Ovary (tissue), 9 donors: Measurements from ENCODE around the gene MTAP. TPM values are rescaled to one million over a fixed set of nuclear protein-coding genes. Genes with fewer than 3 reads are reported as not detected.

Experiments used
- DNase-seq, 5 donors: peaks; one replicate each; pipeline ENCODE4 v3.0.0-alpha.2; 2019 to 2020
- H3K27ac ChIP-seq, 2 donors: fragments of 200-600 bp; one replicate each; pipeline versions ENCODE4 v1.5.1 to v1.8.0; 2019 to 2022
- H3K27me3 ChIP-seq: fragments of 200-600 bp; one replicate; pipeline ENCODE4 v1.8.0; 2022
- H3K36me3 ChIP-seq: fragments of 200-600 bp; sonication (generic); one replicate; pipeline ENCODE4 v1.5.1; 2019
- H3K4me1 ChIP-seq: one replicate; pipeline ENCODE4 v1.8.1; 2013; ENCODE audit warnings: mild to moderate bottlenecking, moderate library complexity; ENCODE audit not compliant: insufficient read depth
- H3K4me3 ChIP-seq: fragments of 200-600 bp; sonication (generic); one replicate; pipeline ENCODE4 v1.5.1; 2017
- H3K9me3 ChIP-seq, 2 donors: fragments of 200-600 bp in 1 of 2; sonication (generic) in 1 of 2; one replicate each; pipeline versions ENCODE4 v1.5.1 to v1.8.1; 2013 to 2019; ENCODE audit warnings: mild to moderate bottlenecking in 1 of 2, moderate library complexity in 1 of 2
- CTCF ChIP-seq, 3 donors: fragments of 450-650 bp in 2 of 3; fragments of 200-600 bp in 1 of 3; IDR thresholded peaks; one replicate each; pipeline versions ENCODE4 v1.5.1 to v1.8.0; 2016 to 2022; ENCODE audit warnings: antibody characterized with exemption in 3 of 3, mild to moderate bottlenecking in 1 of 3
- EP300 ChIP-seq: sonication (generic); formaldehyde crosslinking; IDR thresholded peaks from one replicate; pipeline ENCODE4 v1.6.1; 2017; ENCODE audit warnings: antibody characterized with exemption
- POLR2A ChIP-seq: fragments of 450-650 bp; IDR thresholded peaks from one replicate; pipeline ENCODE4 v1.6.1; 2017; ENCODE audit warnings: antibody characterized with exemption, mild to moderate bottlenecking, moderate library complexity
- WGBS, 3 donors: extraction: QIAGEN DNeasy Blood & Tissue Kit in 1 of 3; methylation state at CpG; one replicate each; pipeline versions ENCODE4 v1.1.5 to v1.1.7; 2013 to 2017; 5-methylcytosine and 5-hydroxymethylcytosine counted together
- intact Hi-C, 4 donors: fragments of 100-400 bp; cut with DNase I; formaldehyde crosslinking; loops; one replicate each; pipeline versions ENCODE4 v1.11.0 to v1.15.1; 2022 to 2023
- polyA plus RNA-seq, 2 donors: library from polyadenylated mRNA; stranded (reverse); fragments of 200-250 nt in 1 of 2; fragments of 350-450 nt in 1 of 2; fragmentation: Illumina TruSeq in 1 of 2; extraction: RNeasy Lipid Tissue Mini Kit (QIAGEN cat#74804) in 1 of 2; gene quantifications; one replicate each; pipeline ENCODE4 v1.2.3, GENCODE V29; 2013 to 2014
- total RNA-seq, 7 donors: library from RNA; depleted of rRNA in 2 of 7; stranded (reverse); fragments of >200 nt in 2 of 7; fragmentation: NEBNext Ultra II Directional in 3 of 7; extraction: Animal tissue kit (Norgen Biotek cat#: 25700) in 3 of 7; gene quantifications; one replicate each; pipeline versions ENCODE4 v1.1.0 to v1.2.4, GENCODE V29; 2016 to 2023
- donor health status: DM: no; HTN: no; CAD: no; lungs with moderate emphysema.
- donor health status: DM: no; HTN: no; CAD: no.
- donor health status: Bipolar disorder and iron deficiency.
- donor health status: DM: yes; HTN: yes; CAD: no.
- donor health status: DM: no; HTN: no; CAD: no.
- donor health status: DM: yes; HTN: yes; CAD: no.

MTAP gene
- total and polyA plus RNA-seq, 9 donors, result 12.2 to 43.3 (median 34.0) TPM

- no peak overlapping the region for H3K27ac ChIP-seq
- H3K36me3 ChIP-seq, result no peaks in the 10 kb centered on the region
- H3K4me1 ChIP-seq, result no peaks in the 10 kb centered on the region
- intact Hi-C loops, result no loop called here
- no peaks in the 10 kb centered on the region for H3K27me3 ChIP-seq
- TF ChIP-seq CTCF (IDR thresholded peaks at IDR 0.05) (no peak), EP300 (no peak), POLR2A (no peak)
- DNase-seq, result no peak
- H3K4me3 ChIP-seq, result no peak overlapping the region
- WGBS, 3 donors, result 2 to 3% (median 3%) methylated on average over 29 of the region's 29 CpGs
- H3K9me3 ChIP-seq, result peaks cover 0 to 12% of the 10 kb centered on the region in 2 donors
Measured at GRCh38 chr9:21964925-21965385, 162.5 kb downstream of the MTAP start.

GRCh38 chr9:21965401-21965951, 163.0 kb downstream of the MTAP start:
- Histone ChIP-seq H3K36me3 (no peaks in the 10 kb centered on the region), H3K9me3 (peaks cover 0 to 12% of the 10 kb centered on the region in 2 donors), H3K4me3 (no peak overlapping the region), H3K4me1 (no peaks in the 10 kb centered on the region), H3K27ac (no peak overlapping the region), H3K27me3 (no peaks in the 10 kb centered on the region)
- DNase-seq, result no peak
- WGBS, 3 donors, result 1 to 3% (median 3%) methylated on average over 30 of the region's 30 CpGs
- TF ChIP-seq EP300 (no peak), POLR2A (no peak), CTCF (IDR thresholded peaks at IDR 0.05) (no peak)
- intact Hi-C loops, result no loop called here

GRCh38 chr9:21966140-21966851, 163.9 kb downstream of the MTAP start:
- Histone ChIP-seq H3K9me3 (peaks cover 0 to 12% of the 10 kb centered on the region in 2 donors), H3K27ac (no peak overlapping the region), H3K4me3 (no peak overlapping the region), H3K36me3 (no peaks in the 10 kb centered on the region), H3K27me3 (no peaks in the 10 kb centered on the region), H3K4me1 (no peaks in the 10 kb centered on the region)
- intact Hi-C loops, result no loop called here
- DNase-seq, result no peak
- 20 to 21% (median 20%) methylated on average over 15 of the region's 15 CpGs for WGBS, 3 donors
- TF ChIP-seq CTCF (IDR thresholded peaks at IDR 0.05) (no peak), POLR2A (no peak)

GRCh38 chr9:21967169-21967568, 164.7 kb downstream of the MTAP start:
- H3K27me3 ChIP-seq, result no peaks in the 10 kb centered on the region
- peaks cover 0 to 12% of the 10 kb centered on the region in 2 donors for H3K9me3 ChIP-seq
- DNase-seq, result no peak
- WGBS, 3 donors, result 12 to 16% (median 15%) methylated on average over 19 of the region's 19 CpGs
- TF ChIP-seq CTCF (IDR thresholded peaks at IDR 0.05) (no peak), POLR2A (no peak), EP300 (no peak)
- no peak overlapping the region for H3K4me3 ChIP-seq
- intact Hi-C loops, result no loop called here
- H3K36me3 ChIP-seq, result no peaks in the 10 kb centered on the region
- no peak overlapping the region for H3K27ac ChIP-seq
- H3K4me1 ChIP-seq, result no peaks in the 10 kb centered on the region
